Brain microvascular endothelial cell (primary cell): ENCODE measurements around the gene ABCA7.

Source experiments
- DNase-seq: peaks from one replicate; pipeline ENCODE4 v3.0.0-alpha.2; 2020
- H3K27ac ChIP-seq: fragments of 250-450 bp; sonication (Bioruptor Pico); 2 replicates; pipeline ENCODE4 v1.5.1; 2020; ENCODE audit warnings: mild to moderate bottlenecking, moderate library complexity
- H3K27me3 ChIP-seq: fragments of 250-450 bp; sonication (Bioruptor Pico); replicated peaks from 2 replicates; pipeline ENCODE4 v1.5.1; 2020; ENCODE audit warnings: mild to moderate bottlenecking
- H3K36me3 ChIP-seq: fragments of 250-450 bp; sonication (Bioruptor Pico); replicated peaks from 2 replicates; pipeline ENCODE4 v1.5.1; 2020; ENCODE audit warnings: mild to moderate bottlenecking
- H3K4me3 ChIP-seq: 2 replicates; pipeline ENCODE4 v1.5.1; 2011; ENCODE audit warnings: low read depth, mild to moderate bottlenecking, control low read depth, low read length, moderate library complexity
- in situ Hi-C: cut with HindIII; loops from 2 replicates; pipeline ENCODE4 v1.10.0; 2017; ENCODE audit warnings: low sequenced_read_pairs, low pct_ligation_motif_present
- TF ChIP-seq, protein P1 (sequence below): IDR thresholded peaks from 2 replicates; pipeline ENCODE4 v1.5.1; 2011; ENCODE audit warnings: low read depth, mild to moderate bottlenecking, moderate library complexity, low read length, control low read depth, inconsistent platforms; ENCODE audit errors: missing control alignments

The ABCA7 gene

GRCh38 chr19:1057176-1057855 lies 17.4 kb downstream of the ABCA7 start:
- TF ChIP-seq, protein P1, sequence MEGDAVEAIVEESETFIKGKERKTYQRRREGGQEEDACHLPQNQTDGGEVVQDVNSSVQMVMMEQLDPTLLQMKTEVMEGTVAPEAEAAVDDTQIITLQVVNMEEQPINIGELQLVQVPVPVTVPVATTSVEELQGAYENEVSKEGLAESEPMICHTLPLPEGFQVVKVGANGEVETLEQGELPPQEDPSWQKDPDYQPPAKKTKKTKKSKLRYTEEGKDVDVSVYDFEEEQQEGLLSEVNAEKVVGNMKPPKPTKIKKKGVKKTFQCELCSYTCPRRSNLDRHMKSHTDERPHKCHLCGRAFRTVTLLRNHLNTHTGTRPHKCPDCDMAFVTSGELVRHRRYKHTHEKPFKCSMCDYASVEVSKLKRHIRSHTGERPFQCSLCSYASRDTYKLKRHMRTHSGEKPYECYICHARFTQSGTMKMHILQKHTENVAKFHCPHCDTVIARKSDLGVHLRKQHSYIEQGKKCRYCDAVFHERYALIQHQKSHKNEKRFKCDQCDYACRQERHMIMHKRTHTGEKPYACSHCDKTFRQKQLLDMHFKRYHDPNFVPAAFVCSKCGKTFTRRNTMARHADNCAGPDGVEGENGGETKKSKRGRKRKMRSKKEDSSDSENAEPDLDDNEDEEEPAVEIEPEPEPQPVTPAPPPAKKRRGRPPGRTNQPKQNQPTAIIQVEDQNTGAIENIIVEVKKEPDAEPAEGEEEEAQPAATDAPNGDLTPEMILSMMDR: no peak
- DNase-seq: peak; percentile 58
- H3K36me3 ChIP-seq: no peaks in the 10 kb centered on the region
- H3K27ac ChIP-seq: no peak overlapping the region
- in situ Hi-C loops: no loop called here
- H3K4me3 ChIP-seq: no peak overlapping the region
- no peaks in the 10 kb centered on the region for H3K27me3 ChIP-seq

DNA sequence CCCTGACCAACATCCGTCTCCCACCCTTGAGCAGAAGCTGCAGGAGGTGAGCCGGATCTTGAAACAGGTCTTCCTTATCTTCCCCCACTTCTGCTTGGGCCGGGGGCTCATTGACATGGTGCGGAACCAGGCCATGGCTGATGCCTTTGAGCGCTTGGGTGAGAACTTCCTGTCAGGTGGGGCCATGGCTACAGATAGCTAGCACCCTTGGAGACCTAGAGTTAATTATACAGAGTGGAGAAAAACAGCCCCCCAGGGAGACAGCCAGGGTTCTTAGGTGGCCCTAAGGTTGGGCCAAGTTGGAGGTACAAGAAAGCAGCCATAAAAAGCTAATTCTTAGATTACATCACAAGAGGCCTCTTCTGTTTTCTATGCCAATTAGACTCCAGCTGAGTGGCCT lies 18.2 kb downstream of the ABCA7 start:
- Histone ChIP-seq H3K27me3 (no peaks in the 10 kb centered on the region), H3K4me3 (no peak overlapping the region), H3K36me3 (no peaks in the 10 kb centered on the region), H3K27ac (no peak overlapping the region)
- DNase-seq: no peak
- TF ChIP-seq, protein P1: no peak
- in situ Hi-C loops: no loop called here

DNA sequence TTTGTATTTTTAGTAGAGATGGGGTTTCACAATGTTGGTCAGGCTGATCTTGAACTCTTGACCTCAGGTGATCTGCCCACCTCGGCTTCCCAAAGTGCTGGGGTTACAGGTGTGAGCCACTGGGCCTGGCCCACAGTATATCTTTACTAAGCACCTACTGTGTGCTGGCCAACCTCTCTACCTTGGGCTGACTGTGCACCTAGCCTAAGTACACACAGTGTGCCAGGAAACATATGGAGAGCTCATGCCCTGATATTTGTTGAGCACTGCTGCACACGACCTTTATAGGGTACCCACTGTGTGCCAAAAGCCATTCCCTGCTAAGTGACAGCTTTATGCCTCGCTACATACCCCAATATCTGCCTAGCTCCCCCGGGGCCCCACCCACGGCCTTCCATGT lies 20.8 kb downstream of the ABCA7 start:
- in situ Hi-C loops: no loop called here
- TF ChIP-seq, protein P1: no peak
- DNase-seq: no peak
- H3K4me3 ChIP-seq: no peak overlapping the region
- H3K27ac ChIP-seq: no peak overlapping the region
- H3K36me3 ChIP-seq: no peaks in the 10 kb centered on the region
- H3K27me3 ChIP-seq: no peaks in the 10 kb centered on the region

DNA sequence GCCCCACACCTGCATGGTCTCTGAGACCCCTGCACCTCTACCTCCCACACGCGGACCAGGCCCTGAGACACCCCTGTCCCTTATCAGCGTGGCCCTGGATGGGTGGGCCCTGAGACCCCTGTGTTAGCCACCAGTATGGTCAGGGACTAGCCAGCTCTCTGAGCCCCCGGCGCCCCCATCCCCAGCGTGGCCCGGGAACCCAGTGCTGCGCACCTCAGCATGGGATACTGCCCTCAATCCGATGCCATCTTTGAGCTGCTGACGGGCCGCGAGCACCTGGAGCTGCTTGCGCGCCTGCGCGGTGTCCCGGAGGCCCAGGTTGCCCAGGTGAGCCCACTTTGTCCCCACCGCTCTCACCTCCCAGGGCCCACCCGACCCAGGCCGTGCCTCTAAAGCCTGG lies 22.1 kb downstream of the ABCA7 start:
- Histone ChIP-seq H3K36me3 (no peaks in the 10 kb centered on the region), H3K4me3 (no peak overlapping the region), H3K27ac (no peak overlapping the region), H3K27me3 (no peaks in the 10 kb centered on the region)
- in situ Hi-C loops: no loop called here
- TF ChIP-seq, protein P1: no peak
- no peak for DNase-seq

GRCh38 chr19:1062387-1063029 lies 22.6 kb downstream of the ABCA7 start:
- no peaks in the 10 kb centered on the region for H3K27me3 ChIP-seq
- H3K4me3 ChIP-seq: no peak overlapping the region
- H3K36me3 ChIP-seq: no peaks in the 10 kb centered on the region
- no peak for DNase-seq
- in situ Hi-C loops: no loop called here
- H3K27ac ChIP-seq: no peak overlapping the region
- TF ChIP-seq, protein P1: no peak
